Activated gamma-delta T cell treated with Interleukin-2 at 50 U/mL for 16 hours (primary cell): ENCODE measurements around the gene PER2.

Experiments used
- DNase-seq: peaks from one replicate; pipeline ENCODE4 v3.0.0-alpha.2; 2020

Gene PER2

GRCh38 chr2:238243496-238244076 is 44.8 kb downstream of the PER2 start:
- no peak for DNase-seq

GRCh38 chr2:238242731-238243495 is 45.5 kb downstream of the PER2 start:
- no peak for DNase-seq

GRCh38 chr2:238241970-238242369 is 46.4 kb downstream of the PER2 start:
- no peak for DNase-seq

GRCh38 chr2:238240757-238241711 is 47.4 kb downstream of the PER2 start:
- DNase-seq: no peak

GRCh38 chr2:238239863-238240756 is 48.3 kb downstream of the PER2 start, which contains the start of gene HES6:
HES6 (minus strand) TSS chr2:238240038; CDS start chr2:238239905, 133 bp downstream.
- peak; percentile 73 for DNase-seq

GRCh38 chr2:238239543-238239862 is 48.9 kb downstream of the PER2 start:
- no peak for DNase-seq

GRCh38 chr2:238238766-238239542 is 49.5 kb downstream of the PER2 start:
- peak; percentile 38 for DNase-seq

- no peak for DNase-seq
Measured at GRCh38 chr2:238238311-238238765, 50.1 kb downstream of the PER2 start.

- no peak for DNase-seq
Measured at GRCh38 chr2:238237431-238238135, 50.8 kb downstream of the PER2 start.

GRCh38 chr2:238236571-238236970 is 51.8 kb downstream of the PER2 start:
- DNase-seq: no peak

GRCh38 chr2:238235856-238236255 is 52.6 kb downstream of the PER2 start:
- no peak for DNase-seq

- DNase-seq: no peak
Measured at GRCh38 chr2:238235331-238235732, 53.1 kb downstream of the PER2 start.

- no peak for DNase-seq
Measured at GRCh38 chr2:238233625-238234024, 54.8 kb downstream of the PER2 start.

GRCh38 chr2:238231809-238232208 is 56.6 kb downstream of the PER2 start:
- no peak for DNase-seq

GRCh38 chr2:238231251-238231793 is 57.1 kb downstream of the PER2 start:
- peak; percentile 77 for DNase-seq

GRCh38 chr2:238230699-238231098 is 57.7 kb downstream of the PER2 start:
- no peak for DNase-seq

GRCh38 chr2:238228700-238229099 is 59.7 kb downstream of the PER2 start:
- DNase-seq: no peak

GRCh38 chr2:238227587-238228032 is 60.8 kb downstream of the PER2 start:
- no peak for DNase-seq

- no peak for DNase-seq
Measured at GRCh38 chr2:238226698-238227586, 61.5 kb downstream of the PER2 start.
